WTC11 (cell line): Measurements from ENCODE around the gene ZNF606.

Experiments used
- CBFB ChIP-seq: sonication (generic); formaldehyde crosslinking; IDR thresholded peaks from 2 replicates; pipeline ENCODE4 v1.8.1; 2022; ENCODE audit warnings: mild to moderate bottlenecking, low read depth, missing genetic modification reagents
- ETV6 ChIP-seq: sonication (generic); formaldehyde crosslinking; IDR thresholded peaks from 2 replicates; pipeline ENCODE4 v1.8.1; 2022; ENCODE audit warnings: mild to moderate bottlenecking, missing genetic modification reagents
- NR1H2 ChIP-seq: sonication (generic); formaldehyde crosslinking; IDR thresholded peaks from 2 replicates; pipeline ENCODE4 v1.9.0; 2021; ENCODE audit warnings: mild to moderate bottlenecking, moderate library complexity, missing genetic modification reagents
- NR2C2 ChIP-seq: sonication (generic); formaldehyde crosslinking; IDR thresholded peaks from 2 replicates; pipeline ENCODE4 v1.8.0; 2022; ENCODE audit warnings: mild to moderate bottlenecking, missing genetic modification reagents
- SP1 ChIP-seq: sonication (generic); formaldehyde crosslinking; conservative IDR thresholded peaks from 2 replicates; pipeline ENCODE4 v1.8.1; 2022; ENCODE audit warnings: missing genetic modification reagents
- ZNF416 ChIP-seq: fragments of 250-450 bp; sonication (Bioruptor Pico); IDR thresholded peaks from 2 replicates; pipeline ENCODE4 v1.9.0; 2021; ENCODE audit warnings: mild to moderate bottlenecking, inconsistent platforms
- ZNF671 ChIP-seq: fragments of 250-450 bp; sonication (Bioruptor Pico); IDR thresholded peaks from 2 replicates; pipeline ENCODE4 v1.8.0; 2021; ENCODE audit warnings: mild to moderate bottlenecking
- TF ChIP-seq, protein P1 (sequence below): sonication (generic); formaldehyde crosslinking; IDR thresholded peaks from 2 replicates; pipeline ENCODE4 v1.8.0; 2022; ENCODE audit warnings: mild to moderate bottlenecking, missing genetic modification reagents
- TF ChIP-seq, protein P2 (sequence below): fragments of 200-600 bp; IDR thresholded peaks from 2 replicates; pipeline ENCODE4 v1.8.0; 2022; ENCODE audit warnings: antibody characterized with exemption
- TF ChIP-seq, protein P3 (sequence below): sonication (generic); formaldehyde crosslinking; IDR thresholded peaks from 2 replicates; pipeline ENCODE4 v1.8.1; 2023; ENCODE audit warnings: mild to moderate bottlenecking, missing genetic modification reagents, moderate library complexity
- TF ChIP-seq, protein P4 (sequence below): sonication (generic); formaldehyde crosslinking; IDR thresholded peaks from 2 replicates; pipeline ENCODE4 v1.8.0; 2022; ENCODE audit warnings: mild to moderate bottlenecking, missing genetic modification reagents
- TF ChIP-seq, protein P5 (sequence below): fragments of 250-450 bp; sonication (Bioruptor Pico); IDR thresholded peaks from 2 replicates; pipeline ENCODE4 v1.9.0; 2021; ENCODE audit warnings: moderate library complexity, mild to moderate bottlenecking, inconsistent platforms, borderline replicate concordance
- TF ChIP-seq, protein P6 (sequence below): sonication (generic); formaldehyde crosslinking; conservative IDR thresholded peaks from 2 replicates; pipeline ENCODE4 v1.8.1; 2023; ENCODE audit warnings: mild to moderate bottlenecking, low read depth, missing genetic modification reagents, moderate library complexity
- TF ChIP-seq, protein P7 (sequence below): sonication (generic); formaldehyde crosslinking; conservative IDR thresholded peaks from 2 replicates; pipeline ENCODE4 v1.8.1; 2022; ENCODE audit warnings: mild to moderate bottlenecking, missing genetic modification reagents

DNA sequence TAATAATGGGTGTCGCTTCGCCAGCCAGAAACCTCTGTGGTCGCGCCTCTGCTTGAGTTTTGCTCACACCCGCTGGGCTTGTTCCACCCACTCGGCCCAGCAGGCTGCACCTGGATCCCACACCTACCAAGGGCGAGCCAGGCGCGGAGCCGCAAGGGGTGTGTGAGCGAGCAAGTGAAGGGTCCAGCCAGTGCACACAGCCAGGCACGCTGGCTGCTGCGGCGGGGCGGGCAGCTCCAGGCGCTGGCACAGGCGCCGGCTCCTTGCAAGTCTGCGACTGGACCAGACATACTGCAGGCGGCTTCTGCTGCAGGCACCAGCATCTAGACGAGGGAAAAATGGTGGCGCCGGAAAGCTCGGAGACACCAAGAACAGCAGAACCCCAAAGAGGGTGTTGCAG is 53.3 kb downstream of the ZNF606 start:
- no peak for TF ChIP-seq CBFB (CRISPR knock-in tag)
- TF ChIP-seq ZNF416 (CRISPR knock-in tag), result no peak
- no peak for TF ChIP-seq NR1H2 (CRISPR knock-in tag)
- TF ChIP-seq, protein P1, sequence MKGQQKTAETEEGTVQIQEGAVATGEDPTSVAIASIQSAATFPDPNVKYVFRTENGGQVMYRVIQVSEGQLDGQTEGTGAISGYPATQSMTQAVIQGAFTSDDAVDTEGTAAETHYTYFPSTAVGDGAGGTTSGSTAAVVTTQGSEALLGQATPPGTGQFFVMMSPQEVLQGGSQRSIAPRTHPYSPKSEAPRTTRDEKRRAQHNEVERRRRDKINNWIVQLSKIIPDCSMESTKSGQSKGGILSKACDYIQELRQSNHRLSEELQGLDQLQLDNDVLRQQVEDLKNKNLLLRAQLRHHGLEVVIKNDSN, result no peak
- TF ChIP-seq, protein P2, sequence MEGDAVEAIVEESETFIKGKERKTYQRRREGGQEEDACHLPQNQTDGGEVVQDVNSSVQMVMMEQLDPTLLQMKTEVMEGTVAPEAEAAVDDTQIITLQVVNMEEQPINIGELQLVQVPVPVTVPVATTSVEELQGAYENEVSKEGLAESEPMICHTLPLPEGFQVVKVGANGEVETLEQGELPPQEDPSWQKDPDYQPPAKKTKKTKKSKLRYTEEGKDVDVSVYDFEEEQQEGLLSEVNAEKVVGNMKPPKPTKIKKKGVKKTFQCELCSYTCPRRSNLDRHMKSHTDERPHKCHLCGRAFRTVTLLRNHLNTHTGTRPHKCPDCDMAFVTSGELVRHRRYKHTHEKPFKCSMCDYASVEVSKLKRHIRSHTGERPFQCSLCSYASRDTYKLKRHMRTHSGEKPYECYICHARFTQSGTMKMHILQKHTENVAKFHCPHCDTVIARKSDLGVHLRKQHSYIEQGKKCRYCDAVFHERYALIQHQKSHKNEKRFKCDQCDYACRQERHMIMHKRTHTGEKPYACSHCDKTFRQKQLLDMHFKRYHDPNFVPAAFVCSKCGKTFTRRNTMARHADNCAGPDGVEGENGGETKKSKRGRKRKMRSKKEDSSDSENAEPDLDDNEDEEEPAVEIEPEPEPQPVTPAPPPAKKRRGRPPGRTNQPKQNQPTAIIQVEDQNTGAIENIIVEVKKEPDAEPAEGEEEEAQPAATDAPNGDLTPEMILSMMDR, result no peak
- TF ChIP-seq ETV6, result no peak
- TF ChIP-seq, protein P3, sequence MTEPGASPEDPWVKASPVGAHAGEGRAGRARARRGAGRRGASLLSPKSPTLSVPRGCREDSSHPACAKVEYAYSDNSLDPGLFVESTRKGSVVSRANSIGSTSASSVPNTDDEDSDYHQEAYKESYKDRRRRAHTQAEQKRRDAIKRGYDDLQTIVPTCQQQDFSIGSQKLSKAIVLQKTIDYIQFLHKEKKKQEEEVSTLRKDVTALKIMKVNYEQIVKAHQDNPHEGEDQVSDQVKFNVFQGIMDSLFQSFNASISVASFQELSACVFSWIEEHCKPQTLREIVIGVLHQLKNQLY (CRISPR knock-in tag), result no peak
- no peak for TF ChIP-seq ZNF671
- TF ChIP-seq, protein P4, sequence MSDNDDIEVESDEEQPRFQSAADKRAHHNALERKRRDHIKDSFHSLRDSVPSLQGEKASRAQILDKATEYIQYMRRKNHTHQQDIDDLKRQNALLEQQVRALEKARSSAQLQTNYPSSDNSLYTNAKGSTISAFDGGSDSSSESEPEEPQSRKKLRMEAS (CRISPR knock-in tag), result no peak
- TF ChIP-seq NR2C2, result no peak
- TF ChIP-seq, protein P5, sequence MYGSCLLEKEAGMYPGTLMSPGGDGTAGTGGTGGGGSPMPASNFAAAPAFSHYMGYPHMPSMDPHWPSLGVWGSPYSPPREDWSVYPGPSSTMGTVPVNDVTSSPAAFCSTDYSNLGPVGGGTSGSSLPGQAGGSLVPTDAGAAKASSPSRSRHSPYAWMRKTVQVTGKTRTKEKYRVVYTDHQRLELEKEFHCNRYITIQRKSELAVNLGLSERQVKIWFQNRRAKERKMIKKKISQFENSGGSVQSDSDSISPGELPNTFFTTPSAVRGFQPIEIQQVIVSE (CRISPR knock-in tag), result no peak
- no peak for TF ChIP-seq SP1 (CRISPR knock-in tag)
- TF ChIP-seq, protein P6, sequence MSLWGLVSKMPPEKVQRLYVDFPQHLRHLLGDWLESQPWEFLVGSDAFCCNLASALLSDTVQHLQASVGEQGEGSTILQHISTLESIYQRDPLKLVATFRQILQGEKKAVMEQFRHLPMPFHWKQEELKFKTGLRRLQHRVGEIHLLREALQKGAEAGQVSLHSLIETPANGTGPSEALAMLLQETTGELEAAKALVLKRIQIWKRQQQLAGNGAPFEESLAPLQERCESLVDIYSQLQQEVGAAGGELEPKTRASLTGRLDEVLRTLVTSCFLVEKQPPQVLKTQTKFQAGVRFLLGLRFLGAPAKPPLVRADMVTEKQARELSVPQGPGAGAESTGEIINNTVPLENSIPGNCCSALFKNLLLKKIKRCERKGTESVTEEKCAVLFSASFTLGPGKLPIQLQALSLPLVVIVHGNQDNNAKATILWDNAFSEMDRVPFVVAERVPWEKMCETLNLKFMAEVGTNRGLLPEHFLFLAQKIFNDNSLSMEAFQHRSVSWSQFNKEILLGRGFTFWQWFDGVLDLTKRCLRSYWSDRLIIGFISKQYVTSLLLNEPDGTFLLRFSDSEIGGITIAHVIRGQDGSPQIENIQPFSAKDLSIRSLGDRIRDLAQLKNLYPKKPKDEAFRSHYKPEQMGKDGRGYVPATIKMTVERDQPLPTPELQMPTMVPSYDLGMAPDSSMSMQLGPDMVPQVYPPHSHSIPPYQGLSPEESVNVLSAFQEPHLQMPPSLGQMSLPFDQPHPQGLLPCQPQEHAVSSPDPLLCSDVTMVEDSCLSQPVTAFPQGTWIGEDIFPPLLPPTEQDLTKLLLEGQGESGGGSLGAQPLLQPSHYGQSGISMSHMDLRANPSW (CRISPR knock-in tag), result no peak
- TF ChIP-seq, protein P7, sequence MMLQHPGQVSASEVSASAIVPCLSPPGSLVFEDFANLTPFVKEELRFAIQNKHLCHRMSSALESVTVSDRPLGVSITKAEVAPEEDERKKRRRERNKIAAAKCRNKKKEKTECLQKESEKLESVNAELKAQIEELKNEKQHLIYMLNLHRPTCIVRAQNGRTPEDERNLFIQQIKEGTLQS, result no peak
